ENCODE data around the gene PTPN1. TPM values are rescaled to one million over a fixed set of nuclear protein-coding genes. Genes with fewer than 3 reads are reported as not detected.

Gene PTPN1
- total and polyA plus RNA-seq, 2 of the 13 experiments (the other 11 are each of a cell fraction or from before 2014, with no cell fraction given) = 17.7 to 37.2 TPM

GRCh38 chr20:50464026-50464724 is 46.0 kb upstream of the PTPN1 start (continued):
- TF ChIP-seq PHF21A (CRISPR knock-in tag; IDR thresholded peaks at IDR 0.05) = peak; percentile 77
- TF ChIP-seq GATAD2A (CRISPR knock-in tag; IDR thresholded peaks at IDR 0.05) = peak; percentile 53; the same call in 1 of the 2 replicates
- TF ChIP-seq NFE2L1 (CRISPR knock-in tag; IDR thresholded peaks at IDR 0.05; ENCODE audit: borderline replicate concordance) = no peak
- peak; percentile 72; the same call in 1 of the 2 replicates for TF ChIP-seq THAP11 (CRISPR knock-in tag; IDR thresholded peaks at IDR 0.05)
- TF ChIP-seq ZNF281 (CRISPR knock-in tag; IDR thresholded peaks at IDR 0.05; ENCODE audit: borderline replicate concordance) = no peak
- no peak for TF ChIP-seq THYN1 (CRISPR knock-in tag; IDR thresholded peaks at IDR 0.05; ENCODE audit: borderline replicate concordance, low read depth)
- TF ChIP-seq DMTF1 (CRISPR knock-in tag; IDR thresholded peaks at IDR 0.05) = no peak
- no peak for TF ChIP-seq ZFAT (CRISPR knock-in tag; conservative IDR thresholded peaks at IDR 0.05)
- TF ChIP-seq, protein P1, sequence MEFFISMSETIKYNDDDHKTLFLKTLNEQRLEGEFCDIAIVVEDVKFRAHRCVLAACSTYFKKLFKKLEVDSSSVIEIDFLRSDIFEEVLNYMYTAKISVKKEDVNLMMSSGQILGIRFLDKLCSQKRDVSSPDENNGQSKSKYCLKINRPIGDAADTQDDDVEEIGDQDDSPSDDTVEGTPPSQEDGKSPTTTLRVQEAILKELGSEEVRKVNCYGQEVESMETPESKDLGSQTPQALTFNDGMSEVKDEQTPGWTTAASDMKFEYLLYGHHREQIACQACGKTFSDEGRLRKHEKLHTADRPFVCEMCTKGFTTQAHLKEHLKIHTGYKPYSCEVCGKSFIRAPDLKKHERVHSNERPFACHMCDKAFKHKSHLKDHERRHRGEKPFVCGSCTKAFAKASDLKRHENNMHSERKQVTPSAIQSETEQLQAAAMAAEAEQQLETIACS (CRISPR knock-in tag; IDR thresholded peaks at IDR 0.05) = no peak
- peak; percentile 55; the same call in 1 of the 2 replicates for TF ChIP-seq TFAP4 (IDR thresholded peaks at IDR 0.05; ENCODE audit: borderline replicate concordance, low read depth)
- TF ChIP-seq ZNF18 (CRISPR knock-in tag; IDR thresholded peaks at IDR 0.05; ENCODE audit: insufficient replicate concordance) = no peak
- peak; percentile 15; the same call in 1 of the 2 replicates for TF ChIP-seq ETV5 (CRISPR knock-in tag; IDR thresholded peaks at IDR 0.05; ENCODE audit: borderline replicate concordance)
- no peak for TF ChIP-seq FLYWCH1 (CRISPR knock-in tag; IDR thresholded peaks at IDR 0.05)
- TF ChIP-seq ZNF737 (CRISPR knock-in tag; IDR thresholded peaks at IDR 0.05; ENCODE audit: borderline replicate concordance) = no peak
- no peak for TF ChIP-seq NFE2 (CRISPR knock-in tag; IDR thresholded peaks at IDR 0.05)
- TF ChIP-seq FOSL1 (CRISPR knock-in tag; IDR thresholded peaks at IDR 0.05; ENCODE audit: borderline replicate concordance) = no peak
- TF ChIP-seq MATR3 (CRISPR knock-in tag; IDR thresholded peaks at IDR 0.05) = no peak
- TF ChIP-seq, protein P2, sequence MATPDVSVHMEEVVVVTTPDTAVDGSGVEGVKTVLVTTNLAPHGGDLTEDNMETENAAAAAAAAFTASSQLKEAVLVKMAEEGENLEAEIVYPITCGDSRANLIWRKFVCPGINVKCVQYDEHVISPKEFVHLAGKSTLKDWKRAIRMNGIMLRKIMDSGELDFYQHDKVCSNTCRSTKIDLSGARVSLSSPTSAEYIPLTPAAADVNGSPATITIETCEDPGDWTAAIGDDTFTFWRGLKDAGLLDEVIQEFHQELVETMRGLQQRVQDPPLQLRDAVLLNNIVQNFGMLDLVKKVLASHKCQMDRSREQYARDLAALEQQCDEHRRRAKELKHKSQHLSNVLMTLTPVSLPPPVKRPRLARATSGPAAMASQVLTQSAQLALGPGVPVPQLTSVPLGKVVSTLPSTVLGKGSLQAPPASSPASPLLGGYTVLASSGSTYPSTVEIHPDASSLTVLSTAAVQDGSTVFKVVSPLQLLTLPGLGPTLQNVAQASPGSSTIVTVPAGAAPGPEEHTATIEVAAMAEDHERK (CRISPR knock-in tag; IDR thresholded peaks at IDR 0.05; ENCODE audit: low read depth) = no peak
- TF ChIP-seq ERF (CRISPR knock-in tag; IDR thresholded peaks at IDR 0.05) = peak; percentile 88
